Astrocyte (in vitro differentiated cells and primary cell): ENCODE results near the gene DIDO1. TPM values are rescaled to one million over a fixed set of nuclear protein-coding genes. Genes with fewer than 3 reads are reported as not detected.

ENCODE experiments used
- DNase-seq: peaks from one replicate; pipeline ENCODE4 v3.0.0-alpha.2; 2010; ENCODE audit warnings: low read depth
- FAIRE-seq: peaks from 2 replicates; lab custom pipeline; 2011; peaks lifted over from hg19 to GRCh38; lab: Jason Lieb, UNC
- H2AFZ ChIP-seq: 2 replicates; pipeline ENCODE4 v1.6.0; 2012; ENCODE audit warnings: low read depth, low read length, inconsistent platforms
- H3K27ac ChIP-seq: 2 replicates; pipeline ENCODE4 v1.5.1; 2011; ENCODE audit warnings: low read depth, low read length, inconsistent platforms
- H3K27me3 ChIP-seq: 2 replicates; pipeline ENCODE4 v1.6.0; 2011; ENCODE audit warnings: low read length, inconsistent platforms; ENCODE audit not compliant: insufficient read depth
- H3K36me3 ChIP-seq: 2 replicates; pipeline ENCODE4 v1.5.1; 2011; ENCODE audit warnings: low read length, inconsistent platforms; ENCODE audit not compliant: insufficient read depth
- H3K4me1 ChIP-seq: 2 replicates; pipeline ENCODE4 v1.5.1; 2011; ENCODE audit warnings: low read length, inconsistent platforms; ENCODE audit not compliant: insufficient read depth
- H3K4me2 ChIP-seq: 2 replicates; pipeline ENCODE4 v1.6.0; 2012; ENCODE audit warnings: low read length, inconsistent platforms
- H3K4me3 ChIP-seq: 2 replicates; pipeline ENCODE4 v1.5.1; 2011; ENCODE audit warnings: low read depth, mild to moderate bottlenecking, low read length, inconsistent platforms; ENCODE audit not compliant: insufficient read depth
- H3K79me2 ChIP-seq: 2 replicates; pipeline ENCODE4 v1.6.0; 2012; ENCODE audit warnings: mild to moderate bottlenecking, low read length, inconsistent platforms; ENCODE audit not compliant: insufficient read depth
- H3K9ac ChIP-seq: 2 replicates; pipeline ENCODE4 v1.6.0; 2012; ENCODE audit warnings: mild to moderate bottlenecking, low read length, inconsistent platforms
- H3K9me3 ChIP-seq: 2 replicates; pipeline ENCODE4 v1.5.1; 2012; ENCODE audit warnings: low read depth, mild to moderate bottlenecking, low read length, inconsistent platforms; ENCODE audit not compliant: insufficient read depth
- H4K20me1 ChIP-seq: 2 replicates; pipeline ENCODE4 v1.6.0; 2012; ENCODE audit warnings: low read length, inconsistent platforms; ENCODE audit not compliant: insufficient read depth
- H3K27ac Mint-ChIP-seq: one replicate; pipeline ENCODE4 v1.8.0; 2021; ENCODE audit warnings: mild to moderate bottlenecking, mixed read lengths; ENCODE audit not compliant: unreplicated experiment
- H3K27me3 Mint-ChIP-seq: one replicate; pipeline ENCODE4 v1.8.0; 2021; ENCODE audit warnings: low read depth, mixed read lengths; ENCODE audit not compliant: unreplicated experiment
- H3K36me3 Mint-ChIP-seq: one replicate; pipeline ENCODE4 v1.8.0; 2021; ENCODE audit warnings: low read depth, mixed read lengths; ENCODE audit not compliant: unreplicated experiment
- H3K4me1 Mint-ChIP-seq: one replicate; pipeline ENCODE4 v1.8.0; 2021; ENCODE audit warnings: low read depth, mixed read lengths; ENCODE audit not compliant: unreplicated experiment
- H3K4me3 Mint-ChIP-seq: one replicate; pipeline ENCODE4 v1.8.0; 2021; ENCODE audit warnings: mild to moderate bottlenecking, moderate library complexity, mixed read lengths; ENCODE audit not compliant: unreplicated experiment
- H3K9me3 Mint-ChIP-seq: one replicate; pipeline ENCODE4 v1.8.0; 2021; ENCODE audit warnings: mild to moderate bottlenecking, mixed read lengths; ENCODE audit not compliant: unreplicated experiment
- CTCF ChIP-seq: IDR thresholded peaks from 2 replicates; pipeline ENCODE4 v1.5.1; 2011; ENCODE audit warnings: low read depth, mild to moderate bottlenecking, inconsistent platforms, low read length, moderate library complexity; ENCODE audit not compliant: insufficient read depth
- EZH2 ChIP-seq: IDR thresholded peaks from 2 replicates; pipeline ENCODE4 v1.6.1; 2012; ENCODE audit warnings: mild to moderate bottlenecking, low read length, inconsistent platforms; ENCODE audit not compliant: insufficient read depth
- total RNA-seq: library from RNA; stranded (reverse); gene quantifications from 2 replicates; pipeline ENCODE4 v1.2.1, GENCODE V29; 2021

Gene DIDO1
- total RNA-seq, 1 donor from 2014 or later = 39.0 TPM

GRCh38 chr20:62927128-62927705, 912 bp upstream of the DIDO1 start:
- H3K27ac Mint-ChIP-seq = peak overlapping the region; percentile 89
- no peak overlapping the region for H3K27ac ChIP-seq

GRCh38 chr20:62925420-62926228, 681 bp downstream of the DIDO1 start:
- H3K27ac ChIP-seq = peak overlapping the region; percentile 83
- H3K79me2 ChIP-seq = peaks cover 98% of the 10 kb centered on the region
- H3K36me3 Mint-ChIP-seq = peaks cover 4% of the 10 kb centered on the region
- H3K9me3 ChIP-seq = no peaks in the 10 kb centered on the region
- peak overlapping the region; percentile 96 for H3K9ac ChIP-seq
- DNase-seq (no peak), FAIRE-seq (no peak)
- peaks cover 88% of the 10 kb centered on the region for H4K20me1 ChIP-seq
- peak overlapping the region; percentile 91 for H3K4me2 ChIP-seq
- H3K27ac Mint-ChIP-seq = peak overlapping the region; percentile 98
- no peaks in the 10 kb centered on the region for H3K9me3 Mint-ChIP-seq
- no peak overlapping the region for H2AFZ ChIP-seq
- peaks cover 35% of the 10 kb centered on the region for H3K4me1 Mint-ChIP-seq
- H3K4me1 ChIP-seq = peaks cover 54% of the 10 kb centered on the region
- peak overlapping the region; percentile 97 for H3K4me3 Mint-ChIP-seq
- TF ChIP-seq EZH2 (no peak), CTCF (no peak)
- no peaks in the 10 kb centered on the region for H3K27me3 ChIP-seq
- no peaks in the 10 kb centered on the region for H3K27me3 Mint-ChIP-seq
- peak overlapping the region; percentile 82 for H3K4me3 ChIP-seq
- H3K36me3 ChIP-seq = no peaks in the 10 kb centered on the region

More at GRCh38 chr20:62927128-62927705, 912 bp upstream of the DIDO1 start:
- Histone ChIP-seq H3K4me3 (peak overlapping the region; percentile 82), H3K36me3 (no peaks in the 10 kb centered on the region), H3K27me3 (no peaks in the 10 kb centered on the region), H2AFZ (no peak overlapping the region), H4K20me1 (peaks cover 89% of the 10 kb centered on the region), H3K4me2 (peak overlapping the region; percentile 99), H3K79me2 (peaks cover 98% of the 10 kb centered on the region), H3K4me1 (peaks cover 49% of the 10 kb centered on the region), H3K9me3 (no peaks in the 10 kb centered on the region), H3K9ac (peak overlapping the region; percentile 96)
- Mint-ChIP-seq H3K4me3 (peak overlapping the region; percentile 89), H3K4me1 (peaks cover 38% of the 10 kb centered on the region), H3K27me3 (no peaks in the 10 kb centered on the region), H3K9me3 (no peaks in the 10 kb centered on the region), H3K36me3 (peaks cover 4% of the 10 kb centered on the region)
- DNase-seq (no peak), FAIRE-seq (no peak)
- TF ChIP-seq CTCF (no peak), EZH2 (no peak)

GRCh38 chr20:62925076-62925419, 1.3 kb downstream of the DIDO1 start:
- H3K27me3 Mint-ChIP-seq = no peaks in the 10 kb centered on the region

More at GRCh38 chr20:62925076-62925419, 1.3 kb downstream of the DIDO1 start:
- DNase-seq (no peak), FAIRE-seq (no peak)
- peaks cover 98% of the 10 kb centered on the region for H3K79me2 ChIP-seq
- H3K4me3 ChIP-seq = peak overlapping the region; percentile 82
- Mint-ChIP-seq H3K4me3 (peak overlapping the region; percentile 97), H3K36me3 (peaks cover 4% of the 10 kb centered on the region), H3K9me3 (no peaks in the 10 kb centered on the region), H3K27ac (peak overlapping the region; percentile 98), H3K4me1 (peaks cover 37% of the 10 kb centered on the region)
- H3K4me2 ChIP-seq = peak overlapping the region; percentile 91
- H3K27ac ChIP-seq = peak overlapping the region; percentile 83
- peak overlapping the region; percentile 96 for H3K9ac ChIP-seq
- H4K20me1 ChIP-seq = peaks cover 88% of the 10 kb centered on the region
- H2AFZ ChIP-seq = no peak overlapping the region
- H3K36me3 ChIP-seq = no peaks in the 10 kb centered on the region
- H3K4me1 ChIP-seq = peaks cover 51% of the 10 kb centered on the region
- H3K9me3 ChIP-seq = no peaks in the 10 kb centered on the region
- TF ChIP-seq CTCF (no peak), EZH2 (no peak)
- H3K27me3 ChIP-seq = no peaks in the 10 kb centered on the region
